H9 (cell line): Measurements from ENCODE around the gene BAIAP2. TPM values are rescaled to one million over a fixed set of nuclear protein-coding genes. Genes with fewer than 3 reads are reported as not detected.

Experiments used
- DNase-seq: peaks from one replicate; pipeline ENCODE4 v3.0.0-alpha.2; 2017
- H2AFZ ChIP-seq: one replicate; pipeline ENCODE4 v1.6.1; 2013; ENCODE audit warnings: mild to moderate bottlenecking, low read length, control low read depth, moderate library complexity
- H2AK5ac ChIP-seq: 2 replicates; pipeline ENCODE4 v1.6.1; 2013; ENCODE audit warnings: low read length, control low read depth, mixed read lengths; ENCODE audit not compliant: insufficient read length
- H2BK120ac ChIP-seq: one replicate; pipeline ENCODE4 v1.6.1; 2013; ENCODE audit warnings: low read depth, mild to moderate bottlenecking, low read length, control low read depth, inconsistent platforms; ENCODE audit not compliant: poor library complexity, severe bottlenecking
- H2BK12ac ChIP-seq: 2 replicates; pipeline ENCODE4 v1.6.1; 2013; ENCODE audit warnings: low read length, control low read depth, mixed read lengths, low read depth; ENCODE audit not compliant: insufficient read length
- H2BK15ac ChIP-seq: 2 replicates; pipeline ENCODE4 v1.6.1; 2013; ENCODE audit warnings: low read depth, low read length, control low read depth
- H2BK20ac ChIP-seq: one replicate; pipeline ENCODE4 v1.6.1; 2013; ENCODE audit warnings: low read depth, mild to moderate bottlenecking, low read length, control low read depth, inconsistent platforms; ENCODE audit not compliant: poor library complexity, severe bottlenecking
- H2BK5ac ChIP-seq: 2 replicates; pipeline ENCODE4 v1.6.1; 2013; ENCODE audit warnings: low read length, control low read depth, mixed read lengths; ENCODE audit not compliant: insufficient read length
- H3K14ac ChIP-seq: 2 replicates; pipeline ENCODE4 v1.6.1; 2013; ENCODE audit warnings: low read length, control low read depth; ENCODE audit not compliant: insufficient read depth
- H3K18ac ChIP-seq: 2 replicates; pipeline ENCODE4 v1.6.1; 2013; ENCODE audit warnings: low read depth, mild to moderate bottlenecking, mixed read lengths, low read length, control low read depth; ENCODE audit not compliant: insufficient read length
- H3K23ac ChIP-seq: 2 replicates; pipeline ENCODE4 v1.6.1; 2013; ENCODE audit warnings: low read length, control low read depth, mixed read lengths, low read depth; ENCODE audit not compliant: insufficient read length
- H3K23me2 ChIP-seq: 2 replicates; pipeline ENCODE4 v1.6.1; 2013; ENCODE audit warnings: low read depth, mild to moderate bottlenecking, mixed read lengths, low read length, control low read depth; ENCODE audit not compliant: insufficient read length, poor library complexity, severe bottlenecking
- H3K27ac ChIP-seq: 2 replicates; pipeline ENCODE4 v1.5.1; 2013; ENCODE audit warnings: low read length, control low read depth, mixed read lengths, low read depth; ENCODE audit not compliant: insufficient read length
- H3K27me3 ChIP-seq: 2 replicates; pipeline ENCODE4 v1.6.1; 2013; ENCODE audit warnings: low read length, control low read depth, inconsistent platforms; ENCODE audit not compliant: insufficient read depth
- H3K4ac ChIP-seq: 2 replicates; pipeline ENCODE4 v1.6.1; 2013; ENCODE audit warnings: low read depth, mild to moderate bottlenecking, control low read depth, inconsistent platforms, low read length, moderate library complexity
- H3K4me1 ChIP-seq: 2 replicates; pipeline ENCODE4 v1.6.1; 2013; ENCODE audit warnings: low read length, control low read depth, inconsistent platforms; ENCODE audit not compliant: insufficient read depth
- H3K4me2 ChIP-seq: 2 replicates; pipeline ENCODE4 v1.6.1; 2013; ENCODE audit warnings: low read length, control low read depth, mixed read lengths; ENCODE audit not compliant: insufficient read length, insufficient read depth
- H3K56ac ChIP-seq: 2 replicates; pipeline ENCODE4 v1.6.1; 2013; ENCODE audit warnings: low read depth, mild to moderate bottlenecking, mixed read lengths, low read length, control low read depth; ENCODE audit not compliant: insufficient read length
- H3K79me1 ChIP-seq: 2 replicates; pipeline ENCODE4 v1.6.1; 2013; ENCODE audit warnings: low read depth, mild to moderate bottlenecking, moderate library complexity, low read length, control low read depth, inconsistent platforms; ENCODE audit not compliant: insufficient read depth, poor library complexity, severe bottlenecking
- H3K79me2 ChIP-seq: 2 replicates; pipeline ENCODE4 v1.6.1; 2013; ENCODE audit warnings: low read length, control low read depth, inconsistent platforms; ENCODE audit not compliant: insufficient read depth
- H3K9ac ChIP-seq: 2 replicates; pipeline ENCODE4 v1.6.1; 2013; ENCODE audit warnings: low read length, control low read depth, mixed read lengths; ENCODE audit not compliant: insufficient read length; ENCODE audit errors: extremely low read depth
- H3K9me3 ChIP-seq: one replicate; pipeline ENCODE4 v1.6.1; 2013; ENCODE audit warnings: low read depth, low read length, inconsistent platforms; ENCODE audit not compliant: control insufficient read depth
- H3T11ph ChIP-seq: one replicate; pipeline ENCODE4 v1.6.1; 2013; ENCODE audit warnings: mild to moderate bottlenecking, low read length, control low read depth, inconsistent platforms
- H4K20me1 ChIP-seq: one replicate; pipeline ENCODE4 v1.6.1; 2013; ENCODE audit not compliant: control insufficient read depth, insufficient read length, insufficient read depth
- H4K5ac ChIP-seq: 2 replicates; pipeline ENCODE4 v1.6.1; 2013; ENCODE audit warnings: low read depth, mild to moderate bottlenecking, mixed read lengths, low read length, control low read depth; ENCODE audit not compliant: insufficient read length
- H4K8ac ChIP-seq: replicated peaks from 2 replicates; pipeline ENCODE4 v1.6.1; 2013; ENCODE audit warnings: low read length, control low read depth, mixed read lengths, low read depth; ENCODE audit not compliant: insufficient read length
- H4K91ac ChIP-seq: 2 replicates; pipeline ENCODE4 v1.6.1; 2013; ENCODE audit warnings: low read depth, mild to moderate bottlenecking, moderate library complexity, mixed read lengths, low read length, control low read depth; ENCODE audit not compliant: insufficient read length
- H3K27ac Mint-ChIP-seq, 3 experiments: 2 replicates in 2 of 3; 3 replicates in 1 of 3; pipeline ENCODE4 v1.8.0; 2020 to 2021; ENCODE audit warnings: mixed read lengths in 3 of 3, mild to moderate bottlenecking in 1 of 3, moderate library complexity in 1 of 3
- H3K27me3 Mint-ChIP-seq: 2 replicates; pipeline ENCODE4 v1.8.0; 2021; ENCODE audit warnings: low read depth, mild to moderate bottlenecking, moderate library complexity, mixed read lengths
- H3K36me3 Mint-ChIP-seq, 3 experiments: 2 replicates in 2 of 3; 3 replicates in 1 of 3; pipeline ENCODE4 v1.8.0; 2020 to 2021; ENCODE audit warnings: low read depth in 3 of 3, mixed read lengths in 3 of 3; ENCODE audit not compliant: insufficient read depth in 1 of 3
- H3K4me1 Mint-ChIP-seq, 2 experiments: 2 replicates each; pipeline ENCODE4 v1.8.0; 2020; ENCODE audit warnings: mixed read lengths in 2 of 2
- H3K4me3 Mint-ChIP-seq, 2 experiments: 2 replicates in 1 of 2; 3 replicates in 1 of 2; pipeline ENCODE4 v1.8.0; 2020 to 2021; ENCODE audit warnings: mild to moderate bottlenecking in 2 of 2, mixed read lengths in 2 of 2, moderate library complexity in 1 of 2
- H3K9me3 Mint-ChIP-seq, 2 experiments: 2 replicates in 1 of 2; 3 replicates in 1 of 2; pipeline ENCODE4 v1.8.0; 2020; ENCODE audit warnings: mild to moderate bottlenecking in 2 of 2, mixed read lengths in 2 of 2, moderate library complexity in 1 of 2
- CTCF ChIP-seq: fragments of 200-600 bp; sonication (generic); conservative IDR thresholded peaks from 3 replicates; pipeline ENCODE4 v1.8.0; 2021; ENCODE audit warnings: antibody characterized with exemption, mild to moderate bottlenecking
- WGBS: extraction: QIAGEN DNeasy Blood & Tissue Kit; methylation state at CpG from one replicate; pipeline ENCODE4 v1.1.7; 2013; ENCODE audit warnings: missing lambda C conversion rate, low lambda C conversion rate, mixed read lengths; ENCODE audit not compliant: insufficient read length; ENCODE audit errors: extremely low coverage; 5-methylcytosine and 5-hydroxymethylcytosine counted together
- total RNA-seq: library from RNA; stranded (reverse); gene quantifications from 2 replicates; pipeline ENCODE4 v1.2.1, GENCODE V29; 2021

BAIAP2 gene
- total RNA-seq, 1 experiment from 2014 or later, result 27.8 TPM

DNA sequence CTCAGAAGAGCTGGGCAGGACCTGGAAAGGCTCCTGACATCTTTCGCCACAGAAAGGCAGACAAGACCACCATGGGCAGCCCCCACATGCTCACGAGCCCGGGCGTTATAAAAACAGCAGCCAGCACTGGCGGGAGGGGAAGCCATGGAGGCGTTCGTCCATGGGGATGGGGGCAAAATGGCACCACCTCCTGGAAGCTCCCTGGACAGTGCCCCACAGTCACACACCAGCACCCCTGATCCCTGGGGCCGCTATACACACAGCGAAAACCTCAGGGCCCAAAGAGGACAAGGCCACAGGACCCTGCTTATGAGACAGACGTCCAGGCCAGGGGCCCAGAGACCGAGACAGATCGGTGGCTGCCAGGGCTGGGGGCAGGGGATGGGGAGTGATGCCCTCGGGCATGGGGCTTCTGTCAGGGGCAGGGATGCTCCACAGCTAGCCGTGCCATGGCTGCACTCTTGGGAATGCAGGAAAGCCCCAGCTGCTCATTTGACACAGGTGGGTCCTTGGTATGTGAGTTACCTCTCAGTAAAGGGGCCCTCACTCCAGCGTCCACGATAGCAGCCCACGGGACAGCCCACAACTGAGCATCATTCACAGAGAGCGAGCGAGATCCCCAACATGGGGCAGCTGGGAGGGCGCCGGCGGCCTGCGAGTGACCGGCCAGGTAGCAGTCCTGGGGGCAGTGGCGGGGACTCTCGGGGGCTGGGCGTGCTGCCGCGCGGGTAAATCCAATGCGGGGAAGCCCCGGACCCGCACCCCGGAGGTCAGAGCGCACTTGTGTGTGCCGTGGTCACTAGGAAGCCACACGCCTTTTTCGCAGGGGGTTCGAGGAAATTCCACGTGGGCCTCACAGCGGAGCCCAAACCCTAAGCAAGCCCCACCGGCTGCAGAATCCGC is 124.0 kb downstream of the BAIAP2 start:
- Histone ChIP-seq H3K79me1 (no peaks in the 10 kb centered on the region), H2AK5ac (no peak overlapping the region), H3K4ac (no peak overlapping the region), H3K27me3 (no peaks in the 10 kb centered on the region), H3K23ac (no peak overlapping the region), H3K23me2 (no peaks in the 10 kb centered on the region), H2BK5ac (no peak overlapping the region), H2BK20ac (no peak overlapping the region), H2BK120ac (no peak overlapping the region), H2BK12ac (no peak overlapping the region), H4K20me1 (no peaks in the 10 kb centered on the region), H3K18ac (no peak overlapping the region), H3K14ac (no peak overlapping the region; the same call in 1 of the 2 replicates), H2BK15ac (no peak overlapping the region), H3T11ph (no peak overlapping the region), H4K5ac (no peak overlapping the region), H3K9me3 (no peaks in the 10 kb centered on the region), H4K8ac (no peak overlapping the region), H3K56ac (no peak overlapping the region), H4K91ac (no peak overlapping the region), H3K4me1 (no peaks in the 10 kb centered on the region), H3K79me2 (no peaks in the 10 kb centered on the region), H3K4me2 (no peak overlapping the region), H2AFZ (no peak overlapping the region), H3K9ac (no peak overlapping the region), H3K27ac (no peak overlapping the region)
- WGBS, result no CpG with 5 or more reads among the region's 43 CpGs
- Mint-ChIP-seq H3K9me3 (no peaks in the 10 kb centered on the region), H3K4me3 (no peak overlapping the region), H3K36me3 (no peaks in the 10 kb centered on the region), H3K27me3 (0 out of 2 replicates have a peak, but pooled peaks cover 2% of the 10 kb centered on the region), H3K4me1 (no peaks in the 10 kb centered on the region), H3K27ac (0 out of 7 replicates have a peak overlapping the region, but pooled peaks of 1 of the 3 experiments have one; percentile 68)
- no peak for TF ChIP-seq CTCF
- no peak for DNase-seq
